ENCODE measurements around the gene IL36B. TPM values are rescaled to one million over a fixed set of nuclear protein-coding genes. Genes with fewer than 3 reads are reported as not detected.

The IL36B gene
- polyA plus RNA-seq, 3 donors = not detected

- Histone ChIP-seq H3K79me2 (ENCODE audit: insufficient read depth, low read length) (no peaks in the 10 kb centered on the region), H2AFZ (ENCODE audit: insufficient read depth, low read depth, low read length, poor library complexity, severe bottlenecking) (no peak overlapping the region), H3K9ac (ENCODE audit: insufficient read depth, low read length, poor library complexity, severe bottlenecking) (no peak overlapping the region), H3K9me3 (replicated peaks in 1 of 2; ENCODE audit: control insufficient read depth in 1 of 2, insufficient read depth in 1 of 2, low read length in 2 of 2) (no peaks in the 10 kb centered on the region), H3K36me3 (replicated peaks in 1 of 2; ENCODE audit: control insufficient read depth in 1 of 2, insufficient read depth in 2 of 2, low read length in 2 of 2) (no peaks in the 10 kb centered on the region), H3K4me2 (replicated peaks; ENCODE audit: extremely low read depth, low read length, poor library complexity, severe bottlenecking) (no peak overlapping the region), H3K4me3 (replicated peaks in 1 of 3; ENCODE audit: low read depth in 2 of 3, low read length in 3 of 3) (no peak overlapping the region), H4K20me1 (ENCODE audit: insufficient read depth, low read length) (no peaks in the 10 kb centered on the region), H3K27me3 (ENCODE audit: control insufficient read depth in 2 of 2, insufficient read depth in 2 of 2, low read length in 2 of 2) (no peaks in the 10 kb centered on the region), H3K27ac (ENCODE audit: low read depth in 1 of 2, low read length in 2 of 2) (no peak overlapping the region), H3K4me1 (ENCODE audit: control insufficient read depth in 1 of 2, insufficient read depth in 2 of 2, low read length in 2 of 2) (peaks cover 0 to 10% of the 10 kb centered on the region in 2 donors)
- Mint-ChIP-seq H3K36me3 (no peaks in the 10 kb centered on the region), H3K4me3 (no peak overlapping the region), H3K4me1 (peaks cover 13% of the 10 kb centered on the region), H3K9me3 (peaks cover 0 to 5% (median 2%) of the 10 kb centered on the region in 7 donors), H3K27me3 (ENCODE audit: low read depth in 3 of 3) (peaks cover under 1 to 11% (median 9%) of the 10 kb centered on the region in 3 donors), H3K27ac (peak overlapping the region in 1 of 7 donors; percentile 10)
- intact Hi-C loops (cut with micrococcal nuclease) = no loop called here
- TF ChIP-seq CTCF (IDR thresholded peaks at IDR 0.05) = no peak
- no CpG with 5 or more reads among the region's 2 CpGs for WGBS (ENCODE audit: insufficient coverage)
- no peak for DNase-seq
Measured at GRCh38 chr2:113039158-113039557, 13.5 kb downstream of the IL36B start.

GRCh38 chr2:113038291-113038690 is 14.4 kb downstream of the IL36B start:
- H2AFZ ChIP-seq (ENCODE audit: insufficient read depth, low read depth, low read length, poor library complexity, severe bottlenecking) = no peak overlapping the region
- H3K4me1 ChIP-seq (ENCODE audit: control insufficient read depth in 1 of 2, insufficient read depth in 2 of 2, low read length in 2 of 2) = peaks cover 0 to 10% of the 10 kb centered on the region in 2 donors
- H3K9me3 ChIP-seq (replicated peaks in 1 of 2; ENCODE audit: control insufficient read depth in 1 of 2, insufficient read depth in 1 of 2, low read length in 2 of 2) = no peaks in the 10 kb centered on the region
- Mint-ChIP-seq H3K4me1 (peaks cover 13% of the 10 kb centered on the region), H3K9me3 (peaks cover 0 to 5% (median 0%) of the 10 kb centered on the region in 7 donors), H3K27ac (no peak overlapping the region), H3K27me3 (ENCODE audit: low read depth in 3 of 3) (peaks cover 3 to 13% (median 7%) of the 10 kb centered on the region in 3 donors), H3K36me3 (no peaks in the 10 kb centered on the region), H3K4me3 (no peak overlapping the region)
- H3K27ac ChIP-seq (ENCODE audit: low read depth in 1 of 2, low read length in 2 of 2) = no peak overlapping the region
- H3K9ac ChIP-seq (ENCODE audit: insufficient read depth, low read length, poor library complexity, severe bottlenecking) = no peak overlapping the region
- intact Hi-C loops (cut with micrococcal nuclease) = no loop called here
- 80% methylated on average over 2 of the region's 3 CpGs for WGBS (ENCODE audit: insufficient coverage)
- no peaks in the 10 kb centered on the region for H3K27me3 ChIP-seq (ENCODE audit: control insufficient read depth in 2 of 2, insufficient read depth in 2 of 2, low read length in 2 of 2)
- TF ChIP-seq CTCF (IDR thresholded peaks at IDR 0.05) = no peak
- H3K4me2 ChIP-seq (replicated peaks; ENCODE audit: extremely low read depth, low read length, poor library complexity, severe bottlenecking) = no peak overlapping the region
- no peaks in the 10 kb centered on the region for H3K79me2 ChIP-seq (ENCODE audit: insufficient read depth, low read length)
- H4K20me1 ChIP-seq (ENCODE audit: insufficient read depth, low read length) = no peaks in the 10 kb centered on the region
- H3K36me3 ChIP-seq (replicated peaks in 1 of 2; ENCODE audit: control insufficient read depth in 1 of 2, insufficient read depth in 2 of 2, low read length in 2 of 2) = no peaks in the 10 kb centered on the region
- H3K4me3 ChIP-seq (replicated peaks in 1 of 3; ENCODE audit: low read depth in 2 of 3, low read length in 3 of 3) = no peak overlapping the region
- DNase-seq = no peak

Data from CD14-positive monocyte (primary cell).